CD4-positive, alpha-beta T cell treated with Interferon gamma for 1 hour (primary cell): Measurements from ENCODE around the gene TOMT.
A peak's percentile ranks its signal among the peaks of the same experiment; 100 is the strongest.

Experiments used
- DNase-seq: peaks from one replicate; pipeline ENCODE4 v3.0.0-alpha.2; 2020

Gene TOMT

GRCh38 chr11:72105888-72106287, at the start of gene TOMT:
Gene TOMT (plus strand): TSS chr11:72105924. CDS start chr11:72105952, 28 bp downstream.
- no peak for DNase-seq

DNA sequence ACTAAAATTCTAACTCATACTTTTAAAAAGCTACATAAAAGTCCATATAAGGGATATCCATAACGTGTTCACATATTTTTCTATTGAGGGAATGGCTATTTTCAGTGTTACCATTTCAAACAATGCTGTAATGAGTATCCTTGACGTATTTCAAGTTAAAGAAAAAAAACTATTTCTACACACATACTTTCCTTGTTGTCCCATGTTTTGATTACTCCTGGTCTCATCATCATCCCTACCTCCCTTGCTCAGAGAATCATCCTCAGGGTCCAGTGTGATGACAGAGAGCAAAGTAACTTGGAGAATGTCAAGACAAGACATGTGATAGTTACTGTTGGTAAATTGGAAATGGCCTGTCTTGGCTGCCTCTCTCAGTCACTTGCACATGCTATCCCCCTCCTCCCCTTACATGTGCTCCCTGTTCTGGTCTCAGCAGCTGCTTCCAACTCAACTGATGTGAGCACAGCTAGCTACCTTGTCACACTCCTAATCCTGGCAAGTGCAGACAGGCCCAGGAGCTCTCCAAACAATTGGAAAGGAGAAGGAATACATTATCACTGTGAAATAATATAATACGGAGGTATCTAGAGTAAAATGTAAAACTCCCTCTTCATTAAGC, 47.2 kb upstream of the TOMT start:
- no peak for DNase-seq

DNA sequence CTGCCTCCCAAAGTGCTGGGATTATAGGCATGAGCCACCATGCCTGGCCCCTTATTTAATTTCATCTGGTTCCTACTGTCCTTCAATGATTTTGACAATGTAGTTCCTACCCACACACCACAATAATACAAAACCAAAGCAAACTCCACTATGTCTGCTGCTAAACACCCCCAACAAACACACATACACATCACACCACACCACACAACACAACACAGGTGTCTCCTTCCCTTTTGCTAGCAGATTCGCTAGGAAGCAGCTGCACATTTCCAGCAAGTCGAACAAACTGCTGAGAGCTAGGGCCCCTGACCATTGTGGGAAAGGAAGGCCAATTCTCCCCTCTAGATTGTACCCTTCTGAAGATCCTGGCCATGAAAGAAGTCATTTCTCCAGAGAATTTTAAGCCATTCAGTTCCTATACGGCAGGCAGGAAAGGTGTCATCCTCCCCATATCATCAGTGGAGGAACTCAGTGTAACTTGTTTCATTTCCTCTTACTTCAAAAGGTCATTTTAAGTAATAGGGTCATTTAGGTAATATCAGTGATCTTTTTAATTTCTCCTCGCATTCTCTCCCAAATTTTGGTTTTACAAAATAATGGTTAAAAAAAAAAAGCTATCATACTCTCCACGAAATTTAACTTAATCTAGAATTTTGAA, 43.9 kb upstream of the TOMT start:
- no peak for DNase-seq

DNA sequence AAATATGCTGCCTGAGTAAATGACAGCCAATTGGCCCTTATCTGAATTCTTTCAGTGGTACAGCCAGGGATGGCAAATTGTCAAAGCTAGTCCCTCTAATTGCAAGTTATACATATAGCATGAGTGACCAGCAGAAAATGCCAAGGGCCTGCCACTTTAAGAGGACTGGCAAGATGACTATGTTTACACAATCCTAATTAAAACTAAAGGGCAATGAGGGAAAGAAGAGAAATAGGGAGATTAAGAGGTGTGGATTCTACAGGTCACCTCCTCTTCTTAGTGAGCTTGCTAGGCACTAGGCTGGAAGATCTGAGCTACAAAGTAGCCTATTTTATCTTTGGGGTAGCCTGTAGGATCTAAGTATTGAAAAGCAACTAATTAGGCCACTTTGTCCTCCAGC, 38.9 kb upstream of the TOMT start:
- no peak for DNase-seq

GRCh38 chr11:72067266-72067665, 38.5 kb upstream of the TOMT start:
- no peak for DNase-seq

- no peak for DNase-seq
Measured at GRCh38 chr11:72067676-72068075, 38.0 kb upstream of the TOMT start.

DNA sequence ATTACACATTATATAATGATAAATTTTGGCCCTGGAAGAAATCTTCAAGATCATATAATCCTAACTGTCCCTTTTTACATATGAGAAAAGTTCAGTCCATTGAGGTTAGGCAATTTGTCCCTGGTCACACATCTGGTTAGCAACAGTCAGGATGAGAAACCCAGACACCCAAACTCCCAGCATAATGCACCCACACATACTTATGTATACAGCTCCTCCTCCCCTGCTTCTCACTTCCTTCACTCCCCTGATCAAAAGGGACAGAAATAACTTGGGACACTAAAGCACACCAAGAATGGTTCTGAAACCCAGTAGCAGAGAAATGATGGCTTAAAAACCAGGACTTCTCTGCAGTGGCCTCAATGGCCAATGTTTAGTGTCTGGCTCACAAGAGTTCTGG, 36.5 kb upstream of the TOMT start:
- DNase-seq = no peak

GRCh38 chr11:72069787-72070251, 35.9 kb upstream of the TOMT start:
- peak; percentile 68 for DNase-seq

GRCh38 chr11:72070491-72070890, 35.2 kb upstream of the TOMT start:
- no peak for DNase-seq

DNA sequence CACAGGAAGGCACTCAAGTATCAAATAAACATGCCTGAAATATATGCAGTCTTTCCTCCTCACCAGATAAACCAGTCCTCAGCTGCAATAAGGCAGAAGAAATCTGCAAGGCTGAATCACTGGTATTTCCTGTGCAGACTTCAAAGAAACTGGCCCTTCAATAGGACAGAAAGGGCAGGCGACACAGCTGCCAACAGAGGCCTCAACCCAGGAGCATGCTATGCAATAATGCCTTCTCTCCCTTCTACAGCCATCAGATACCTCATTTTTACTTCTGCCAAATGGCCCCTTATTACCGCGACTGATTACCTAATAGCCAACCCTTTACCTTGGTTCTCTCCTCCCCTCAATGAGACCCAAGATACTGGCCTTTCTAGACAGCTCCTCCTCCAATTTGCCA, 33.4 kb upstream of the TOMT start:
- no peak for DNase-seq

DNA sequence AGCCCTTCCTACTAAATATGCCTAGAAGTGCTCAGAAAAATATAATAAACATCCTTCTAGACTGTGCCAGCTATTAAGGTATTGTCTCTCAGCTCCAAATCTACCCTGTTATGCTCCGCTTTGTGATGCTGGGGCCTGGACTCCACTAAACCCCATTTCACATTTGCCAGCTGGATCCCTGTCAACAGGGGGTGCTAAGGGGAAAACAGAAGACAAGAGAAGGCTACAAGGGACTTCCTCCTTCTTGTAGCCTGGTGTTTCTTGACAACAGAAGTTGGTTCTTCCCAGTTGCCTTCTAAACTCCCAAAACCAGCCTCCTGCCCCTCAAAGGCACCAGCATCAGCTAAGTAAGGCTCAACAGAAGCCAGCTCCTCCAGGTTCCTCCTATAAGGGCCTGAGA, 30.6 kb upstream of the TOMT start:
- peak; percentile 8 for DNase-seq

DNA sequence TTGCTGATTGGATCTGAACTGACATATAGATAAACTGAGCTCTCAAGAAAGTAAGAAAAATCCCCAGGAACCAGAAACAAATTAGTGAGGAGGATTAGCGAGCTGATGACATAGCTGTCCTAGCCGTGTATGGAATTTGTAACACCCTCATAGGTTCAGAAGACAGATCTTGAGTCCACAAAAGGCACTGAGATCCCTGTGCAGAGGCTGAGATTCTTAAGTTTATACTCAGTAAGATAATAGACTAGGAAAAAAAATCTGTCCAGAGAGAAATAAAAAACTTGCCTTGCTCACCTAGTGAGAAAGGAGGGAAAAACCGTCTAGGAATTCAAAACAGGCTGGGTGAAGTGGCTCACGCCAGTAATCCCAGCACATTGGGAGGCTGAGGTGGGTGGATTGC, 30.0 kb upstream of the TOMT start:
- no peak for DNase-seq

DNA sequence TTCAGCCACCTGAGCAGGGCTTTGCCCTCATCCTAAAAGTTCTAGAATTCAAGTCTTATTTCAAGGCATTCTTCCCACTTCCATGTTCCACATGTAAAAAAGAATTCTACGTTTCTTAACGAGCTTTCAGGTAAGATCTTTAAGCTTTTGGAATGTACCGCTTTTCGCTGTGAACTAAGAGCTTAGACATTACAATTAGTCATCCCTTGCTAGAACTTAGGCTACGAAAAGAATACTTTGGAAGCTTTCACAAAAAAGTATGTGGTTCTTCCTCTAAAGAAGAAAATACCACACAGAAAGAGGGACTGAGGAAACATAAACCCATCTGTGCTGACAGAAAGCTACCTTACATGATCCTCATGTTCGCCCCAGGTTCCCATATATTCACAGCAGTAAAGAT, 27.2 kb upstream of the TOMT start:
- DNase-seq = no peak

GRCh38 chr11:72079819-72080325, 25.9 kb upstream of the TOMT start:
- DNase-seq = no peak

- peak; percentile 100 for DNase-seq
Measured at GRCh38 chr11:72080326-72081183, 25.2 kb upstream of the TOMT start, which contains the start of the genes LRRC51 and NUMA1. Gene LRRC51 (plus strand): TSS chr11:72080850. CDS start chr11:72089084, 8,234 bp downstream. Gene NUMA1 (minus strand): TSS chr11:72080542. CDS start chr11:72035943, 44,599 bp downstream.

DNA sequence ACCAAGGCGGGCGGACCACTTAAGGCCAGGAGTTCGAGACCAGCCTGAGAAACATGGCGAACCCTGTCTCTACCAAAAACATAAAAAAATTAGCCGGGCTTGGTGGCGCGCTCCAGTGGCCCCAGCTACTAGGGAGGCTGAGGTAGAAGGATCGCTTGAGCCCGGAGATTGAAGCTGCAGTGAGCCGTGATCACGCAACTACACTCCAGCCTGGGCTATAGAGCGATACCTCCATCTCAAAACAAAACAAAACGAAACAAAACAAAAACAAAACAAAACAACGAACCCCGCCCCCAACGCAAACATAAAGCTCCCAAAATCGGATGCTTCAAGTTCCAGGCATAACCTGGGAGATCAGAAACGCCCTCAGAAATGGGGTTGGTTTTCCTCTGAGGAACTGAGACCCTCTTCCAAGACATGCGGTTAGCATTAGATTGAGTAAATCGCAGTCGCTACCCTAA, 24.5 kb upstream of the TOMT start:
- no peak for DNase-seq

DNA sequence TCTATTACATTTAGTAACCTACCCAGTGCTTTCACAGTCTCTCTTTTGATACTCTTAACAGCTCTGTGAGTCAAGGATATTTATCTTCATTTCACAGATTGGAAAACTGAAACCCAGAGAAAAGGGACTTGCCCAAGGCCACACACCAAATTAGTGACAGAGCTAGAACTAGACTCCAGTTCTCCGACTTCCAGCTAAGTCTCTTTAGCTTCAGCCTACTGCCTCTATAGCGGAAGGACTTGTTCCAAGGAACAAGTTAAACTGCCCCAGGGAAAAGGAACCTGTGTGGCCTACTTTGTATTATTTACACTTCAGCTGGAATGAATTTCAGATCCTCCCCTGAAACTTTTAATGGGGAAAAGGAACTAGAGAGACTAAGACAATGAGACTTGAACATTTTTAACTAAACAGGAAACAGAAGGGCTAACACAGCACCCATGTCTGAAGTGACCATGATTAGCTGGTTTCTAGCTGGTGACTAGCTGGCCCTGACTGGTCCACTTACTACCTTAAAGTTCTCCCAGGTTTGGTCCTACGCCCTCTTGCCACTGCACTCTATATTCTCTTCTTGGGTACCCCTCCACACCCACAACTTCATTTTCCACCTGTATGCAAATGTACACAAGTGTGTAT, 23.8 kb upstream of the TOMT start:
- no peak for DNase-seq

DNA sequence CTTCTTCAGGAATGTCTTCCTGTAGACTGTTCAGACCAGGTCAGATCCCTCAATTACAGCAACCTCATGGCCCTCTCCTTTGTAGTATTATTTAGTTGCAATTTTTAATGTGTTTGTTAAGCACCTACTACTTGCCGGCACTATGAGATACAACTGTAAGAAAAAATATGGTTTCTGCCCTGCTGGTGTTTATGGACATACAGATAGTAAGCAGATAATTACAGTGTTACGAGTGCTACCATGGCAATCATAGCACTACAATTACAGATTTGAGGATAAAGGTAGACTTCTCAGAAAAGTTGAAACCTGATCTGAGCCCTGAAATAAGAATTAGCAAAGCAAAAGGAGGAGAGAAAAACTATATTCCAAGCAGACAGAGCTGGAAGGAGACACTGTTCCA, 22.3 kb upstream of the TOMT start:
- DNase-seq = no peak

DNA sequence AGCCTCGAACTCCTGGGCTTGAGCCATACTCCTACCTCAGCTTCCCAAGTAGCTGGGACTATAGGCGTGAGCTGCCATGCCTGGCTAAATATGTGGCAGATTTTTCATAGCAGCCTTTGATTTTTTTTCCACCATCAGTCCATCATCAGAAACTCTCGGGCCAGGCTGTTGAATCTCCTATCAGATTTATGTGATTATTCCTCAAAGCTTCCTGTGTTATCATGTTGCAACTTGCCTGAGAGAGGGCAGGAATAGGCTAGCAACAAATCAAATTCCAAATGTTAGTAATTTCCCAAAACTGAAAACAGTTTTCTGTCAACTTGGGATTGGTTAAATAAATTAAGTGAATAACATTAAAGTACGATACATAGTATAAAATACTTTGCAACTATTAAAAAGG, 21.6 kb upstream of the TOMT start:
- no peak for DNase-seq

DNA sequence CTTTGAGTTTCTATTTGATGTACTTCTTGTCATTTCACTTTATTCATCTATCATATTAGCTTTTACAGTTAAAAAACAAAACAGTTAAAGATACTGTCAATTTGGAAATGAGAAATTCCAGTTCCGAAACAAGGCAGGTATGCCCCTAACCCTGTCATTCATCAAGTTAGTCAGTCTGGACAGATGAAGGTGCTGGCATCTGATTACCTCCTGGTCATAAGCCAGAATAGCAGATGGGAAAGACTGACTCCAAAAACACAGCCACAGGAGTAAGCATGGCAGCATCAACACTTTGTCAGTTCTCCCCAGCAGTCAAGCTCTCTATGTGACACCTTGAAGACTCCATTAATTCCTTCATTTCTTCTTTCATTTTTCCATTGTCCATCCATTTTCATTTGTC, 20.8 kb upstream of the TOMT start:
- DNase-seq = no peak

DNA sequence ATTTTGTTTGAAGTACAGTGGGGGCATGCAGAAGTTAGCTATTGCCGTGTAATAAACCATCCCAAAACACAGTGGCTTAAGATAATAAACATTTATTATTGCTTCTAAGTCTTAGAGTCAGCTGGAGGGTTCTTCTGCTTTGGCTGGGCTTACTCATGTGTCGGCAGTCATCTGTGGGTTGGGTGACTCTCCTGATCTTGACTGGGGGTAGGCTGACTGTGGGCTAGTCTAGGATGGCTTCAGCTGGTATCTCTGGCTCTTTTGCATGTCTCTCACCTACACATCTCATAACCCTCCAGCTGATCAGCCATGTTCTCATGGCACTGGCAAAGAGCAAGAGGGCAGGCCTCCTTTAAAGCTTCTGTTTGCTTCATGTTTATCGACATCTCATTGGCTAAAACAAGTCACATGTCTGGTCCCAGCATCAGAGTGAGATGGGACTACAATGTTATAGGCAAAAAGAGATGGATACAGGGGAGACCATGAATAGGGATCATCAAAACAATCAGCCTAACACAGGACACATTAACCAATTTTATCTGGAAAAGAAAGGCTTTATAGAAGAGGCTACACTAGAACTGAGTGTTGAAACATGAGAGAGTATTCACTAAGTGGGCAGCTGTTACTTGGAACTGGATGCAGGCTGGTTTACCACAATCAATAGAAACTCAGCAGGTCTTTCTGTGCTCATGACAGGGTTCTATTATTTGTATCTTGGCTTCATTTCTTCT, 19.9 kb upstream of the TOMT start:
- no peak for DNase-seq
